GDM1 (cell line): ENCODE measurements around the gene BBS5.
A peak's percentile ranks its signal among the peaks of the same experiment; 100 is the strongest.
"Not testable (repeated sequence)": the region's sequence is repeated elsewhere in the genome, so short reads cannot be mapped to it uniquely, and the experiment has no call there.

Source experiments
- DNase-seq: peaks from one replicate; lab custom pipeline; 2025; lab: John Stamatoyannopoulos, UW

Gene BBS5

DNA sequence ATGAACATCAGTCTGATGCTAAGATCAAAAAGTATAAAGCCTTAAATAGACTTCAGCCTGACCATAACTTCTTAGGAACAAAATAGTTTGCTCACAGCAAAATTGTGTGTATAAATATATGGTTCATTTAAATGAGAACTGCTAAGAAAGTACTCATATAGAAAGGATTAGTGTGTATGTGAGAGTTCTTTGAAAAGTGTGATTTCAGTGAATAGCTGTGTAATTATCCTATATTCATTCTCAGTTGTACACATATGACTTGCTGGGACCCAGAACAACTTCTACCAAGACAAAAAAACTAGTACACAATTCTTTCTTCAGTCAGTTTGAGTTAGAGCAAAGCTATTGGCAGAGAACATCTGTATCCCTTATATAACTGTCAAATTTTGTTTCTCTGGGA, 7.2 kb downstream of the BBS5 start:
- DNase-seq: no peak

DNA sequence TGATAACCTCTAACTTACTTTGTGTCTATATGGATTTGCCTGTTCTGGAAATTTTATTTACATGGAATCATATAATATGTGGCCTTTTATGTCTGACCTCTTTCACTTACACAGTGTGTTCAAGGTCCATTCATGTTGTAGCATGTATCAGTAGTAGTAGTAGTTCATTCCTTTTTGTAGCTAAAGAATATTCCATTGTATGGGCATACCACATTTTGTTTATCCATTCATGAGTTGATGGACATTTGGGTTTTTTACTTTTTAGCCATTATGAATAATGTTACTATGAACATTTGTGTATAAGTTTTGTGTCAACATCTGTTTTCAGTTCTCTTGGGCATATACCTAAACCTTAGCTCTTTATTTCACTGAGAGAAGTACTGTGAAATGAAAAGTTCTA, 11.5 kb downstream of the BBS5 start:
- DNase-seq: no peak

DNA sequence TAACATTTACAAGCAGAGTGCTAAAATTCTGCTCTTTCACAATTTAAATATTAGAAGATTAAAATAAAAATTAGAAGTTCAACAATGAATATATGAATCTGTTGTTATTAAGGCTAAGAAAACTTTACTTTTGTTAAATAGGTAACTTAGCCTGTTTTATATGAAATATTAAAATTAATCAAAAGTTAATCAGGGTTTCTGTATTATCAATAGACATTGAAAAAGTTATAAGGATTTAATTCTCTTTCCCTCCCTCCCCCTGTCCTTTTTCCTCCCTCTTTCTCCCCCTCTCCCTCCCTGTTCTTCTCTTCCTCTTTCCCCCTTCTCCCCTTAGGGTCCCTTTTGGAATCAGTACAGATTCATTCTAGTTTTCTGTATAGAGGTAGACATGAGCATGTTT, 12.1 kb downstream of the BBS5 start:
- DNase-seq: no peak

DNA sequence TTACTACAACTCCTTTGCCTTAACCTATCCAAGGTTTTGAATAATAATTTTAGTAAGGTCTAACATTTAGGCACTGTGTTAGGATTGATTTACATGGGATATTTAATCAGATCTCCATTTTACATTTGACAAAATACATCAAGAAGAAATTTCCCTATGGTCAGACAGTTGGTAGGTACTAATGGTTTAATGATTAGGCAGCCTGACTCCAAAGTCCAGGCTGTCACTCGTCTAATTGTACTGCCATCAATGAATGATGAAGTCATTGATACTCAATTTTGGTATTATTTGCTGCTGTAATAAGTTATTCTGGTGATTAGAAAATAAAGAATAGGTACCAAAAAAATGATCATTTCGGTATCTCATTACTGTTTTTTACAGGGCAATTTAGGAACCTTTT, 14.1 kb downstream of the BBS5 start:
- DNase-seq: no peak

DNA sequence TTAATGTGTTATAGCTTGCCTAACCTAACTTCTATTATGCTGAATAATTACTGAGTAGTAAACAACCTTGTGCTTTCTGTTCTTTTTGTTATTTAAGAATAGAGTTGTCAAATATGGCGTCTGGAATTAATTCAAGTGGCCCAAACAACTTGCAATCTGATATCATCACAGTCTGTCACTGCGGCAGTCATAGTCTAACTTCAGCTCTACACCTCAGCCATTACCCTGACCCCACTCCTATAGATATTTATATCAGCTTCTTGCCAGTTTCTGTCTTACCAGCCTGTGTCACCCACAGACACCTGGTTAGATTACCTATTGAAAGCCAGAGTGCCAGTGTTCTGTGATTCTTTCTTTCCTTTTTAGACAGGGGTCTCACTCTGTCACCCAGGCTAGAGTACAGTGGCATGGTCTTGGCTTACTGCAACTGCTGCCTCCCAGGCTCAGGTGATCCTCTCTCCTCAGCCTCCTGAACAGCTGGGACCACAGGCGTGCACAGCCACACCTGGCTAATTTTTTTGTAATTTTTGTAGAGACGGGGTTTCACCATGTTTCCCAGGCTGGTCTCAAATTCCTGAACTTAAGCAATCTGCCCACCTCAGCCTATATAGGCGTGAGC, 16.1 kb downstream of the BBS5 start:
- no peak for DNase-seq

DNA sequence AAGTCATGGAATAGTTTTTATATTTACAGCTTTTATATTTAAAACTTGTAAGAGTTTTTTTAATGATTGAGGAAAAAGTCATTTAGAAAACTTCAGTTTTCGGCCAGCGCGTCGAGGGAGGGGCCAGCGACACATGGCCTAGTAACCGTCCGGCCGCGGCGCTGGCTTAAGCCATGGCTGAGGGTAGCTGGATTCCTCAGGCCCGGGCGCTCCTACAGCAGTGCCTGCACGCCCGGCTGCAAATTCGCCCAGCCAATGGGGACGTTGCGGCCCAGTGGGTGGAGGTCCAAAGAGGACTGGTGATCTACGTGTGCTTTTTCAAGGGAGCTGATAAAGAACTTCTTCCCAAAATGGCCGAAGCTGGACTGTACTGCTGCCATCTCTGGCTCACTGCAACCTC, 25.4 kb downstream of the BBS5 start:
- no peak for DNase-seq

DNA sequence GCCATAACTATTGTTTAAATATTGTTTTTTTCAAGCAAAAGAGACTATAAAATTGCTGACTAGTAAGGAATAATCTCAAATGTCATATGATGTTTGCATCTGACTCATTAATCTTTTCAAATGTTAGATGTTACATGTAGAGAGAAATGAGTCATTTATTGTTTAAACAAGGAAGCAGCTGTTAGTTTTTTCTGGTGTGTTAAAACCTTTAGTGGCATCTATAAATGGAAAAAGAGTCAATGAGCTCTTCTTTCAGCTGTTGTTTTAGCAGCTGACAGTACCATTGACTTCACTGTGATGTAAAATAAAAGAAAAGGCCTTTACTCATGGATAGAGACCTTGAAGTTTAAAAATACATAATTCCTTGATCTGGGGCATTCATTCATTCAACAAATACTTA, 28.4 kb downstream of the BBS5 start:
- DNase-seq: no peak

DNA sequence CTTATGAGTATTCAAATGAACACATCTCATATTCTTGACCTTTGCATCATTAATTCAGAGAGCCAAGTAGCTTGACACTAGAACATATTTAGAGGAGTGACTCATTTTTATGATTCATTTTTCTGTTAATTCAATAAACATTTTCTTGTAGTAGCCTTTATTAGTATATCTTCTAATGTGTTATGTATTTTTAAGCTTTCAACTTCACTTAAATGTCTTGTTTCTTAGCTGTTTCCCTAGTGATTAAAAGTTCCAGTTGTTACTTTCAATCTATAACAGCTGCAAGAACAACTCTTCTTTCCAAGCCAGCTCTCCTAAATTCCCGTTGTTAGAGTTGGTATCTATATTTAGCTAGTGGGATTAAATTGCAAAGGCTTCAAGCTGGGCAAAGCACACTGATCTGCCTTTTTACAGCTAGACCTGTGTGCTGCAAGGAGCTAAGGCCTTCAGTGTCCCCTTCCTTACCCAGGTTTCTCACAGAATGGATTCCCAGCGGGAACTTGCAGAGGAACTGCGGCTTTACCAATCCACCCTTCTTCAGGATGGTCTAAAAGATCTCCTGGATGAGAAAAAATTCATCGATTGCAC, 30.1 kb downstream of the BBS5 start, which contains the start of gene KLHL41:
Gene KLHL41, plus strand, starts transcription at position 405 of the 588 bp plus-strand sequence. Its CDS starts 77 bp downstream, at position 482.
- no peak for DNase-seq

DNA sequence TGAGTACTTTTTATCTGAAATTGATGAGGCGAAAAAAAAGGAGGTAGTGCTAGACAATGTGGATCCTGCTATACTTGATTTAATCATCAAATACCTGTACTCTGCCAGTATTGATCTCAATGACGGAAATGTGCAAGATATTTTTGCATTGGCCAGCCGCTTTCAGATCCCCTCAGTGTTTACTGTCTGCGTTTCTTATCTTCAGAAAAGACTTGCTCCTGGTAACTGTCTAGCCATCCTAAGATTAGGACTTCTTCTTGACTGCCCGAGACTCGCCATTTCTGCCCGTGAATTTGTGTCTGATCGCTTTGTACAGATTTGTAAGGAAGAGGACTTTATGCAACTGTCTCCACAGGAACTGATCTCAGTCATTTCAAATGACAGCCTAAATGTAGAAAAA, 30.7 kb downstream of the BBS5 start:
- DNase-seq: no peak

DNA sequence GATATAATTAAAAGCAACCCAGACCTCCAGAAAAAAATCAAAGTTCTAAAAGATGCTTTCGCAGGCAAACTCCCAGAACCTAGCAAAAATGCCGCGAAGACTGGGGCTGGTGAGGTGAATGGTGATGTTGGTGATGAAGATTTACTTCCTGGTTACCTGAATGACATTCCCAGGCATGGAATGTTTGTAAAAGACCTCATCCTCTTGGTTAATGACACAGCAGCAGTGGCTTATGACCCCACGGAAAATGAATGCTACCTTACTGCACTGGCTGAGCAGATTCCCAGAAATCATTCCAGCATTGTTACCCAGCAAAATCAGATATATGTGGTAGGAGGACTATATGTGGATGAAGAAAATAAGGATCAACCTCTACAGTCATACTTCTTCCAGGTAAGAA, 31.2 kb downstream of the BBS5 start:
- no peak for DNase-seq

DNA sequence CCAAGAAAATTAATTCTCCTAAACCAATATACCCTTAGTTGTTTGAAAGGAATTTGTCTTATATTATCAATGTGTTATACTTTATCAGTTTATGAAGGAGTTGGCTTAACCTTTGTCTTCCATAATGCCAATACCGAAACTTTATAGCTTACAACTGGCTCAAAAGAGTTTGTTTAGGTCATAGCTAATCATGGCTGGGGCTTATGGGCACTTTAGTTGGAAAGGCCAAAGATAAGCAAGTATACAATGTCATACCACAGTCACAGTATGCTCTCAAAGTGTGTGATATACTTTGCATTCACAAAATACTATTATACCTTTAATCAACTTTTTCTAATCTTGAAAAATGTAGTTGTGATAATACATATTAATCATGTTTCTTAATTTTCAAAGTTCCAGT, 32.5 kb downstream of the BBS5 start:
- DNase-seq: no peak

DNA sequence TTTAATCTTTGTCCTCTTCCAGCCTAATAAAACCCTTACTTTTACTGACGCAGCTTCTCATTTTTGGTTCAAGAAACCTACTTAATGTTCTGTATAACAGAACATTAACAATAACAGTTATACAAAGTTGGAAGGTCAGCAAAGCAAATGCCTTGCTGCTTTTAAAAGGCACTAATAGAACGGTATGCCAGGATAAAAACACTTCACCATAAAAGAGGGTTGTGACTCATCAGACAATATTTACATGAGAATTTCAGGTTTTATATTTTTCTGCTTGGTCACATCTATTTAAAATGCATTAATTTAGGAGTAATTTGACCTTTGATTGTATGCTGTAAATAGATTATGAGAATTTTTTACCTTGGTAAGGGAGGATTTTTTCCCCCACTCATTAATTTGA, 33.2 kb downstream of the BBS5 start:
- no peak for DNase-seq

DNA sequence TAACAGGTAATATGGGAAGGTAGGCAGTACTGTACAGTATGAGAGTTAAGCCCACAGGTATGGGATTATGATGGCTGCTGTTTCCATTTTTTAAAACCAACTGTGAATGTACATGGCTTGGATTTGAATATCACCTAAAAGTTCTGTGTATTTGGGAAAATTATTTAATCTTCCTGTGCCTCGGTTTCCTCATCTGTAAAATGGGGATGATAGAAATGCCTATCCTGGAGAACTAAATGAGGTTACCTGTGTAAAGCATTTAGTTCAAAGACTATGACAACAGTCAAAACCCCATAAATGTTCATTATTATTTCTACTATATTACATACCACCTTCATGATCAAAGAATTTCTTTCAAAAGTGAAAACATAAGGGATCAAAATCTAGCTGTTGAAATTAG, 33.8 kb downstream of the BBS5 start:
- DNase-seq: no peak

DNA sequence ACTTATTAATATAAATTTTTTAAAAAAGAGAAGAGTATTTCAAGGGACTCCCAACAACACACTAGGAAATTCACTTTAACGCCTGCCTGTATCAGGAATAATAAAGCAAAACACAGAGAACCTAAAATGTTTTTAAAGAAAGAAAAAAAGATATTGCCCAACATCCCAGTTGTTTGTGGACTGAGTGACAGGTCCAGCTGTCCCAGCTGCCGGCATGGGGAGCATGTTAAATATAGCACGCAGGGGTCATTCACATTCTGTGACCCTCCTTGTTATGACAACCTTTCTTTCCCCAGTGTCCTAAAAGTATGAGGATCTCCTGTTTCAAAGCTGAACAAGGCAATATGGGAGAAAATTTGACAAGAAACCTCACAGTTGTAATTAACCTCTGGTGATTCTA, 34.6 kb downstream of the BBS5 start:
- no peak for DNase-seq

DNA sequence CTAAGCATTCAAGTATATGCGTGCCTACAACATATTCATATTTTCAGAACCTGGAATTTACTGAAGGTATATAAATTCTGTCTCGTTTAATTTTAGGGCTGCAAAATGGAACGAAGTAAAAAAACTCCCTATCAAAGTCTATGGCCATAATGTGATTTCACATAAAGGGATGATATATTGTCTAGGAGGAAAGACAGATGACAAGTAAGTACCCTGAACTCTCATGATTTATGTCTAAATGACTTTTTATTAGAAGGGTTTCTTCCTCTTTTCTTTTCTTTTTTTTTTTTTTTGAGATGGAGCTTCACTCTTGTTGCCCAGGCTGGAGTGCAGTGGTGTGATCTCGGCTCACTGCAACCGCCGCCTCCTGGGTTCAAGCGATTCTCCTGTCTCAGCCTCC, 35.5 kb downstream of the BBS5 start:
- DNase-seq: not testable (repeated sequence)

DNA sequence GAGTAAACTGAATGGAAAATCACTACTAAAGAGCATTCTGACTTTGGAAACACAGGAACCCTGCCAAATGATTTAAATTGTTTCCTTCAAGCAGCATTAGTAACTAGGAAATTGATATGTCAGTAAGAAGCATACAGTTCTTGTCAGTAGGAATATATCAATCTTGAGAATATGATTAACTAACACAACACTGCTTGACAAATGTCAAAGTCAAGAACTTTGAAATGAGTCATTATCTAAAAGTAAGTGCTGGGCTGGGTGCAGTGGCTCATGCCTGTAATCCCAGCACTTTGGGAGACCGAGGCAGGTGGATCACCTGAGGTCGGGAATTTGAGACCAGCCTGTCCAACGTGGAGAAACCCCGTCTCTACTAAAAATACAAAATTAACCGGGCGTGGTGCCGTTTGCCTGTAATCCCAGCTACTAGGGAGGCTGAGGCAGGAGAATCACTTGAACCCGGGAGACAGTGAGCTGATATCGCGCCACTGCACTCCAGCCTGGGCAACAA, 37.2 kb downstream of the BBS5 start:
- DNase-seq: not testable (repeated sequence)

DNA sequence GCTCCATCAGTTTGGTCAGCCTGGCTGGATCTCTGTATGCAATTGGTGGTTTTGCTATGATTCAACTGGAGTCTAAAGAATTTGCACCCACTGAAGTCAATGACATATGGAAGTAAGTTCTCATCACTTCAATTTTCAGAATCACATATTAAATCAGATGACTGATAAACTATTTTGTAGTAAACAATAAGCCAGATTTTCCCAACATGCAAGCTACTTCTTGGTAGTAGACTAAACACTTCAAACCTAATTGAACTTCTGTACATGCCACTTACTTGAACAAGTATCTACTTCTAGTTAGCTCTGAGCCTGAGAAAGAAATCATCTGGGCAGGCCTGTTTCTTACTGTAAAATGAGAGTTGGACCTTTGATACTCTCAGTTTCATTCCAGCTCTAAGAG, 41.6 kb downstream of the BBS5 start:
- DNase-seq: no peak

DNA sequence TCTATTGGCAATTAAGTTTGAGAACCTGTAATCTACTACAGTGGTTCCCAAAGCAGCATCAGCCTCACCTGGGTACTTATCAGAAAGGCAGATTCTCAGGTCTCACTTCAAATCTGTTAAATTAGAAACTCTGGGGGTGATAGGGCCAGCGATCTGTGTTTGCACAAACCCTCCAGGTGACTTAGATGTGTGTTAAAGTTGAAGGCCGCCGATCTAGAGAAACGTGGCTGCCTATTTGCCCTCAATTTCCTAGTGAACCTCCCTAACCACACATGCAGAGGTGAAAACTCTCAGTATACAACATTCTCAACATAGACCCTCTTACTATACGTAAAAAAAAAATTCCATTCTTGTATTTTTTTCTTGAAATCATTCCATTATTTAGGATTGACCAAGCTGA, 44.4 kb downstream of the BBS5 start:
- DNase-seq: no peak

DNA sequence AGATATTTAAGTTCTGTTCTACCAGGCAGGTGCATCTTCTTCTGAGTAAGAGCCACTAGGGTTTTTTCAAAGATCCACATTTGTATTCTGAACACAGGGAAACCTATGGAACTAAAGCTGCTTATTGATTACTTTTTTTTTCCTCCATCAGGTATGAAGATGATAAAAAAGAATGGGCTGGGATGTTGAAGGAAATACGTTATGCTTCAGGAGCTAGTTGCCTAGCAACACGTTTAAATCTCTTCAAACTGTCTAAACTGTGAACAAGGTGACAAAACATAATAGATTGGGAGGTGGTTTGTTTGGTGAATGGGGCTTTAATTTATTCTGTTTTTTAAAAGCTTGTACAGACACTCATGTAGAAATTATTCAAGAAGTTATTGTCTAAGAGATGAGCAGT, 46.1 kb downstream of the BBS5 start:
- DNase-seq: no peak

DNA sequence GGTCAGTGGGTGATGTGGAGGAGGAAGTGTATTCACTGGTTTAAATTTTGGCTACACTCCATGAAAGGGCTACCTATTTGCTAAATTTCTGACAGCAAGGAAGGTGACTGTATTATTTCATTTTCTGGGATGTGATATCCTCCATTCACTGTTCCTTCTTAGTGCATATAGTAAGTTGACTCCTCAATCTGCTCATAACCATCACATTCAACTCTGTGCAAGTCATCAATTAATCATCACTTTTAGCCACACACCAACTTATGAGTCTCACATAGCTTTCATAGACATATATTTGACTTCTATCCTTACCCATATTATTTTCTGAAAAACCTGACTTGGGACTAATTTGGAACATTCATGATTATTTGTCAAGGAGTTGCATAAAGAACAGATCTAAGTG, 47.2 kb downstream of the BBS5 start:
- DNase-seq: no peak

DNA sequence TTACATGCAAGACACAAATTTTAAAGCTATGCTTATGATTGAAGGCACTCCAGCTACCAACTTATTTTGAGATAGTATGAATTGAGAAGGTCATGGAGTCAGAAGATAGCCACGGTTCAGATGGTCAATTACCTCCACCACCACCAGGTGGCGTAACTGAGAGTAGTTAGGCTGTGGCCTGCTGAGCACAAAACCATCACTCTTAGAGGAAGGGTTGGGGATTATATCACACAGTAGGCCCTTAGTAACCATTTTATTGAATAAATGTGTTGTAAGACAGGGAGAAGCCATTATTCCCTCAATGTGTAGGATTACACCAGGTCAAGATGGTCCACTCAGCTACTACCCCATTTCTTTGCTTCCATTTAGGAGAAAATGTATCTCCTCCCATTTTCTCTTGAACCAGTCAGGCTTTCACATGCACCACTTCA, 49.0 kb downstream of the BBS5 start:
- peak; percentile 41 for DNase-seq

DNA sequence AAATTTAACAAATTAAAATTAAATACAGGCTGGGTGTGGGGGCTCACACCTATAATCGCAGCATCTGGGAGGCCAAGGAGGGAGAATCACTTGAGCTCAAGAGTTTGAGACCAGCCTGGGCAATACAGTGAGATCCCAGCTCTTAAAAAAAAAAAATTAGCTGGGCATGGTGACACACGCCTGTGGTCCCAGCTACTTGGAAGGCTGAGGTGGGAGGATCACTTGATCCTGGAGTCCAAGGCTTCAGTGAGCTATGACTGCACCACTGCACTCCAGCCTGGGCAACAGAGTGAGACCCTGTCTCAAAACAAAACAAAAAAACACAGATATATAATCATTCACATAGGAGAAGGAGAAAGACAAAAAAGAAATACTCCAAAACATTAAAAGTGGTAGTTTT, 60.2 kb downstream of the BBS5 start:
- DNase-seq: not testable (repeated sequence)

DNA sequence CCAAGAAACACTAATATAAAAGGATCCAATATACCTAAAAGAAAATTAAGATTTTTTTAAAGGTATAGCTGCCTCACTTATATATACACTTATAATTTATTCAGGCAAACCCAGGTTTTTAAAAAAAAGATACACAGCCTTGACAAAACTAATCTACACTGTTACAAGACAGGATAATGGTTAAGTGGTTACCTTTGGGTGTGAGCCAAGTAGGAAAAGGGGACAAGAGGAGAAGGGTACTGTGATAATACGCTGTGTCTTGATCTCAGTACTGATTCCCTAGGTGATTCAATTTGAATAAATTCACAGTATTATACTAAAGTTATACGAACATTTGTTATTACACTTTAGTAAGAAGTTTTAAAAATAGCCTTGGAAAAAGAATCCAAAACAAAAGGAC, 60.9 kb downstream of the BBS5 start:
- DNase-seq: no peak

DNA sequence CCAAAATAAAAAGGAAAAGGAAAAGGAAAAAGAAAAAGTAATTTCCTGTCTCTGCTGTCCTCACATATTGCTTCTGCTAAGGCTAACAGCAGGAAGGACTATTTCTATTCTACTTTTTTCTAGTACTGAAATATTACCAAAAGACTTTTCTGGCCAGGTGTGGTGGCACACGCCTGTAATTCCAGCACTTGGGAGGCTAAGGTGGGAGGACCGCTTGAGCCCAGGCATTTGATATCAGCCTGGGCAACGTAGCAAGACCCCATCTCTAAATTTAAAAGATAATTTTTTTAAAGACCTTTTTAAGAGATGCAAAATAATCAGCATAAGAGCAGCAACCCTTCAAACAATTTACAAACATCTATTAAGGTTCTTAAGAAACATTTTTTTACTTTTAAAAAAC, 63.1 kb downstream of the BBS5 start:
- DNase-seq: no peak
